ENCODE data around the gene ACKR2. TPM values are rescaled to one million over a fixed set of nuclear protein-coding genes. Genes with fewer than 3 reads are reported as not detected.

The ACKR2 gene
- total and polyA plus RNA-seq, 2 experiments from 2014 or later: 0.35 TPM; not detected in 1

- Histone ChIP-seq H3K27me3 (ENCODE audit: insufficient read depth) (no peaks in the 10 kb centered on the region), H3K4me2 (no peak overlapping the region), H2AFZ (no peak overlapping the region), H3K9me2 (ENCODE audit: insufficient read depth) (no peaks in the 10 kb centered on the region), H3K36me3 (ENCODE audit: insufficient read depth) (peaks cover 17% of the 10 kb centered on the region), H3K4me3 (no peak overlapping the region), H3K4me1 (ENCODE audit: insufficient read depth) (peaks cover 3% of the 10 kb centered on the region), H3K79me2 (replicated peaks; ENCODE audit: insufficient read depth) (peaks cover 56% of the 10 kb centered on the region), H3K27ac (ENCODE audit: low read depth) (no peak overlapping the region), H4K20me1 (replicated peaks; ENCODE audit: insufficient read depth) (peaks cover 18% of the 10 kb centered on the region), H3F3A (replicated peaks; ENCODE audit: low read depth) (no peaks in the 10 kb centered on the region)
- H3K36me3 Mint-ChIP-seq (ENCODE audit: low read depth): peaks cover 57% of the 10 kb centered on the region
- H3K4me3 Mint-ChIP-seq: no peak overlapping the region
- TF ChIP-seq EZH2phosphoT487 (IDR thresholded peaks at IDR 0.05; ENCODE audit: unreplicated experiment) (no peak), ZNF114 (CRISPR knock-in tag; IDR thresholded peaks at IDR 0.05) (no peak), ZNF462 (CRISPR knock-in tag; IDR thresholded peaks at IDR 0.05) (no peak), NANOG (IDR thresholded peaks at IDR 0.05; ENCODE audit: borderline replicate concordance) (no peak), ETS1 (IDR thresholded peaks at IDR 0.05) (no peak), CREB1 (CRISPR knock-in tag; IDR thresholded peaks at IDR 0.05; ENCODE audit: low read depth) (no peak), STAT1 (IDR thresholded peaks at IDR 0.05; ENCODE audit: unreplicated experiment) (no peak), CTCF (conservative IDR thresholded peaks at IDR 0.05; ENCODE audit: low read depth in 2 of 2) (no peak), ZNF331 (CRISPR knock-in tag; IDR thresholded peaks at IDR 0.05; ENCODE audit: low read depth) (no peak), JUNB (IDR thresholded peaks at IDR 0.05; ENCODE audit: unreplicated experiment) (no peak), POLR2AphosphoS5 (IDR thresholded peaks at IDR 0.05; ENCODE audit: low read depth) (no peak), REST (IDR thresholded peaks at IDR 0.05; ENCODE audit: unreplicated experiment) (no peak), EZH2 (IDR thresholded peaks at IDR 0.05; ENCODE audit: low read depth, unreplicated experiment) (no peak)
- H3K9me3 Mint-ChIP-seq: no peaks in the 10 kb centered on the region
- peaks cover 4% of the 10 kb centered on the region; the same call in 2 of the 3 replicates for H3K4me1 Mint-ChIP-seq
- DNase-seq (ENCODE audit: low spot score) (no peak), ATAC-seq (no peak)
- H3K27ac Mint-ChIP-seq: no peak overlapping the region
- H3K27me3 Mint-ChIP-seq (ENCODE audit: insufficient read depth, low read depth, poor library complexity): no peaks in the 10 kb centered on the region
These were observed 18.5 kb upstream of the ACKR2 start for GRCh38 chr3:42790714-42791229.

Data from GM23338 (cell line).